Ascending aorta (tissue), 2 donors: ENCODE data around the gene LHB. TPM values are rescaled to one million over a fixed set of nuclear protein-coding genes. Genes with fewer than 3 reads are reported as not detected.
"Not testable (repeated sequence)": the region's sequence is repeated elsewhere in the genome, so short reads cannot be mapped to it uniquely, and the experiment has no call there.

Experiments
- DNase-seq, 2 donors: peaks; one replicate each; pipeline ENCODE4 v3.0.0-alpha.2; 2019; ENCODE audit warnings: low spot score in 2 of 2
- H3K27ac ChIP-seq, 2 donors: fragments of 200-600 bp; sonication (generic); one replicate each; pipeline ENCODE4 v1.5.1; 2016 to 2017; ENCODE audit warnings: mild to moderate bottlenecking in 1 of 2
- H3K27me3 ChIP-seq: fragments of 200-600 bp; sonication (generic); one replicate; pipeline ENCODE4 v1.5.1; 2017
- H3K36me3 ChIP-seq, 2 donors: fragments of 200-600 bp; sonication (generic); one replicate each; pipeline ENCODE4 v1.5.1; 2016
- H3K4me1 ChIP-seq, 2 donors: fragments of 200-600 bp; sonication (generic); one replicate each; pipeline ENCODE4 v1.5.1; 2016 to 2017; ENCODE audit warnings: mild to moderate bottlenecking in 1 of 2
- H3K4me3 ChIP-seq, 2 donors: fragments of 200-600 bp; sonication (generic); one replicate each; pipeline ENCODE4 v1.5.1; 2016 to 2017; ENCODE audit warnings: mild to moderate bottlenecking in 1 of 2
- H3K9me3 ChIP-seq, 2 donors: fragments of 200-600 bp; sonication (generic); one replicate each; pipeline ENCODE4 v1.5.1; 2016
- CTCF ChIP-seq, 3 experiments: fragments of 200-600 bp in 2 of 3; fragments of 450-650 bp in 1 of 3; sonication (generic) in 2 of 3; IDR thresholded peaks; one replicate each; pipeline ENCODE4 v1.5.1; 2016 to 2019; ENCODE audit warnings: antibody characterized with exemption in 3 of 3, mild to moderate bottlenecking in 1 of 3, moderate library complexity in 1 of 3
- intact Hi-C: fragments of 100-400 bp; cut with DNase I; formaldehyde crosslinking; loops from one replicate; pipeline ENCODE4 v1.15.1; 2023
- total RNA-seq: library from RNA; depleted of rRNA; stranded (reverse); fragments of >200 nt; gene quantifications from one replicate; pipeline ENCODE4 v1.1.0, GENCODE V29; 2016

Gene LHB
- total RNA-seq, 1 donor from 2014 or later = not detected

GRCh38 chr19:49036815-49037214 is 19.9 kb upstream of the LHB start, which contains the start of gene CGB1:
TSS of gene CGB1 (minus strand) at chr19:49036895. CDS start at chr19:49036711, 184 bp downstream.
- peak in 2 of 3 experiments; percentile 15 to 16 for TF ChIP-seq CTCF (IDR thresholded peaks at IDR 0.05)
- H3K27me3 ChIP-seq, H3K27ac ChIP-seq, H3K36me3 ChIP-seq, H3K4me1 ChIP-seq, DNase-seq, H3K9me3 ChIP-seq, H3K4me3 ChIP-seq, intact Hi-C loops: not testable (repeated sequence)

GRCh38 chr19:49031642-49032301 is 14.9 kb upstream of the LHB start, which contains the start of gene CGB2:
TSS of gene CGB2 (plus strand) at chr19:49031890. CDS start at chr19:49032096, 206 bp downstream.
- peak in 2 of 3 experiments; percentile 8 to 20 for TF ChIP-seq CTCF (IDR thresholded peaks at IDR 0.05)
- H3K27me3 ChIP-seq, intact Hi-C loops, H3K4me1 ChIP-seq, DNase-seq, H3K27ac ChIP-seq, H3K9me3 ChIP-seq, H3K36me3 ChIP-seq, H3K4me3 ChIP-seq: not testable (repeated sequence)

GRCh38 chr19:49030323-49030722 is 13.4 kb upstream of the LHB start:
- H3K4me1 ChIP-seq, H3K27ac ChIP-seq, H3K4me3 ChIP-seq, intact Hi-C loops, H3K27me3 ChIP-seq, H3K9me3 ChIP-seq, DNase-seq, H3K36me3 ChIP-seq: not testable (repeated sequence)

GRCh38 chr19:49029749-49030148 is 12.9 kb upstream of the LHB start:
- H3K9me3 ChIP-seq, intact Hi-C loops, H3K4me1 ChIP-seq, H3K36me3 ChIP-seq, DNase-seq, H3K27me3 ChIP-seq, H3K27ac ChIP-seq, H3K4me3 ChIP-seq: not testable (repeated sequence)

GRCh38 chr19:49028686-49029085 is 11.8 kb upstream of the LHB start:
- DNase-seq, H3K36me3 ChIP-seq, H3K9me3 ChIP-seq, H3K4me3 ChIP-seq, H3K27me3 ChIP-seq, intact Hi-C loops, H3K4me1 ChIP-seq, H3K27ac ChIP-seq: not testable (repeated sequence)

GRCh38 chr19:49025599-49025998 is 8.7 kb upstream of the LHB start:
- DNase-seq = not testable (repeated sequence)

GRCh38 chr19:49025088-49025487 is 8.2 kb upstream of the LHB start:
- H3K27me3 ChIP-seq, intact Hi-C loops, H3K4me1 ChIP-seq, H3K9me3 ChIP-seq, H3K36me3 ChIP-seq, H3K4me3 ChIP-seq, H3K27ac ChIP-seq, DNase-seq: not testable (repeated sequence)

More at GRCh38 chr19:49025599-49025998, 8.7 kb upstream of the LHB start:
- H3K4me1 ChIP-seq, H3K27me3 ChIP-seq, H3K4me3 ChIP-seq, H3K27ac ChIP-seq, H3K9me3 ChIP-seq, intact Hi-C loops, H3K36me3 ChIP-seq: not testable (repeated sequence)

- H3K27ac ChIP-seq, H3K4me1 ChIP-seq, H3K27me3 ChIP-seq, DNase-seq, H3K9me3 ChIP-seq, intact Hi-C loops, H3K4me3 ChIP-seq, H3K36me3 ChIP-seq: not testable (repeated sequence)
Measured at GRCh38 chr19:49024233-49024632, 7.3 kb upstream of the LHB start, which contains the start of gene CGB3. TSS of gene CGB3 (minus strand) at chr19:49024333. CDS start at chr19:49023971, 362 bp downstream.

GRCh38 chr19:49022116-49022515 is 5.2 kb upstream of the LHB start:
- no peak for TF ChIP-seq CTCF (IDR thresholded peaks at IDR 0.05)
- Histone ChIP-seq H3K9me3 (no peaks in the 10 kb centered on the region), H3K4me1 (peaks cover 8 to 18% of the 10 kb centered on the region in 2 donors), H3K27ac (no peak overlapping the region), H3K4me3 (no peak overlapping the region), H3K27me3 (peaks cover 9% of the 10 kb centered on the region), H3K36me3 (no peaks in the 10 kb centered on the region)
- no peak for DNase-seq
- intact Hi-C loops = no loop called here
